Spleen (tissue), 7 donors: ENCODE data around the gene COG8.

ENCODE experiments used
- POLR2A ChIP-seq, 3 donors: fragments of 450-650 bp; IDR thresholded peaks; one replicate each; pipeline ENCODE4 v1.5.1; 2017; ENCODE audit warnings: antibody characterized with exemption in 3 of 3, mild to moderate bottlenecking in 1 of 3
- POLR2AphosphoS5 ChIP-seq, 3 donors: sonication (generic); formaldehyde crosslinking; IDR thresholded peaks; one replicate each; pipeline ENCODE4 v1.5.1; 2017; ENCODE audit warnings: antibody characterized with exemption in 3 of 3
- TF ChIP-seq, protein P1 (sequence below), 11 experiments: fragments of 200-600 bp in 7 of 11; fragments of 450-650 bp in 4 of 11; sonication (generic) in 4 of 11; IDR thresholded peaks in 8 of 11; conservative IDR thresholded peaks in 3 of 11; 1 replicate in 7 of 11; 2 replicates in 4 of 11; pipeline versions ENCODE4 v1.4.0 to v1.8.0; 2016 to 2021; ENCODE audit warnings: antibody characterized with exemption in 11 of 11, inconsistent platforms in 4 of 11, mild to moderate bottlenecking in 1 of 11
- donor health status: DM: no; HTN: no; CAD: no; lungs with moderate emphysema.
- donor health status: DM: no; HTN: no; CAD: no.
- donor health status: DM: no; HTN: no; CAD: no.

DNA sequence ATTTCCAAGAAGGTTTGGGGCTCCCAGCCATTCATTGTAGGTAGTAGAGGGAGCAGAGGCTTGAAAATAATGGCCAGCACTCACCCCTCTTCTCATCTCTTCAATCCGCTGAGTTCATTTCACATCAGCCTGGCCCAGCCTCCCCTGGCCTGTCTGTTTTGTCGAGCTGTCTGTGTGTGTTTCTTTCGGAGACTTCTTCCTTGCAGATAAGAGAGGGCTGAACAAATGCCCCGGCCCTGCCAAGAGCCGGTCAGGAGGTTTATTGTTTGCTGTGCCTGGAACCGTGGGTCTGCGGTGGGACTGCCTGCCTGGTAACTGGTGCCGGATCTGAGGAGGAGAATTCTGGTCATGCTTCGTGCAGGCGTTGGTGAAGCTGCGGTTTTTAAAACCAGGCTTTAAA lies 24.8 kb downstream of the COG8 start:
- TF ChIP-seq, protein P1, sequence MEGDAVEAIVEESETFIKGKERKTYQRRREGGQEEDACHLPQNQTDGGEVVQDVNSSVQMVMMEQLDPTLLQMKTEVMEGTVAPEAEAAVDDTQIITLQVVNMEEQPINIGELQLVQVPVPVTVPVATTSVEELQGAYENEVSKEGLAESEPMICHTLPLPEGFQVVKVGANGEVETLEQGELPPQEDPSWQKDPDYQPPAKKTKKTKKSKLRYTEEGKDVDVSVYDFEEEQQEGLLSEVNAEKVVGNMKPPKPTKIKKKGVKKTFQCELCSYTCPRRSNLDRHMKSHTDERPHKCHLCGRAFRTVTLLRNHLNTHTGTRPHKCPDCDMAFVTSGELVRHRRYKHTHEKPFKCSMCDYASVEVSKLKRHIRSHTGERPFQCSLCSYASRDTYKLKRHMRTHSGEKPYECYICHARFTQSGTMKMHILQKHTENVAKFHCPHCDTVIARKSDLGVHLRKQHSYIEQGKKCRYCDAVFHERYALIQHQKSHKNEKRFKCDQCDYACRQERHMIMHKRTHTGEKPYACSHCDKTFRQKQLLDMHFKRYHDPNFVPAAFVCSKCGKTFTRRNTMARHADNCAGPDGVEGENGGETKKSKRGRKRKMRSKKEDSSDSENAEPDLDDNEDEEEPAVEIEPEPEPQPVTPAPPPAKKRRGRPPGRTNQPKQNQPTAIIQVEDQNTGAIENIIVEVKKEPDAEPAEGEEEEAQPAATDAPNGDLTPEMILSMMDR (IDR thresholded peaks at IDR 0.05 in 8 of 11, conservative IDR thresholded peaks at IDR 0.05 in 3 of 11) = no peak
- TF ChIP-seq POLR2A (IDR thresholded peaks at IDR 0.05) = no peak
- TF ChIP-seq POLR2AphosphoS5 (IDR thresholded peaks at IDR 0.05) = no peak
